ENCODE results near the gene HHIP.
"Not testable (repeated sequence)": the region's sequence is repeated elsewhere in the genome, so short reads cannot be mapped to it uniquely, and the experiment has no call there.

HHIP gene

GRCh38 chr4:144754562-144755410 lies 108.8 kb downstream of the HHIP start:
- DNase-seq (ENCODE audit: low read depth): no peak

- no peak for DNase-seq (ENCODE audit: low read depth)
Observed at GRCh38 chr4:144757969-144758368, 112.0 kb downstream of the HHIP start.

GRCh38 chr4:144768809-144769208 lies 122.9 kb downstream of the HHIP start:
- not testable (repeated sequence) for DNase-seq (ENCODE audit: low read depth)

- no peak for DNase-seq (ENCODE audit: low read depth)
Observed at GRCh38 chr4:144778364-144778763, 132.4 kb downstream of the HHIP start.

GRCh38 chr4:144782345-144782744 lies 136.4 kb downstream of the HHIP start:
- DNase-seq (ENCODE audit: low read depth): no peak

- DNase-seq (ENCODE audit: low read depth): no peak
Observed at GRCh38 chr4:144785961-144786360, 140.0 kb downstream of the HHIP start.

- DNase-seq (ENCODE audit: low read depth): no peak
Observed at GRCh38 chr4:144787365-144788258, 141.7 kb downstream of the HHIP start.

GRCh38 chr4:144788469-144788868 lies 142.5 kb downstream of the HHIP start:
- DNase-seq (ENCODE audit: low read depth): no peak

- not testable (repeated sequence) for DNase-seq (ENCODE audit: low read depth)
Observed at GRCh38 chr4:144791933-144792332, 146.0 kb downstream of the HHIP start.
